Stromal cell of bone marrow (primary cell): ENCODE measurements around the gene TRPM3.

Experiments used
- DNase-seq: peaks from one replicate; pipeline ENCODE4 v3.0.0-alpha.2; 2012; ENCODE audit warnings: low read depth

Gene TRPM3

DNA sequence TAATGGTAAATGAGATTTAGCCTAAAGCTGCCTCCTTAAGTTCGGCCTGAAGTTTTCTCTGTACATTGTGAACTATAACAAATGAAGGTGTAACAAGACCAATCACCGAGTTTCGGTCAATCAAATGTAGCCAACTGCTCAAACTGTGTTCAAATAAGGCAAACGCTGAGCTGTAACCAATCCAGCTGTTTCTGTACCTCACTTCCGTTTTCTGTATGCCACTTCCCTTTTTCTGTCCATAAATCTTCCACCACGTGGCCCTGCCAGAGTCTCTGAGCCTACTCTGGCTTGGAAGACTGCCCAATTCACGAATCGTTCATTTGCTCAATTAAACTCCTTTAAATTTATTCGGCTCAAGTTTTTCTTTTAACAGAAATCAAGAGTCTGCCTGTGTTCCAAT lies 513.5 kb downstream of the TRPM3 start:
- no peak for DNase-seq

DNA sequence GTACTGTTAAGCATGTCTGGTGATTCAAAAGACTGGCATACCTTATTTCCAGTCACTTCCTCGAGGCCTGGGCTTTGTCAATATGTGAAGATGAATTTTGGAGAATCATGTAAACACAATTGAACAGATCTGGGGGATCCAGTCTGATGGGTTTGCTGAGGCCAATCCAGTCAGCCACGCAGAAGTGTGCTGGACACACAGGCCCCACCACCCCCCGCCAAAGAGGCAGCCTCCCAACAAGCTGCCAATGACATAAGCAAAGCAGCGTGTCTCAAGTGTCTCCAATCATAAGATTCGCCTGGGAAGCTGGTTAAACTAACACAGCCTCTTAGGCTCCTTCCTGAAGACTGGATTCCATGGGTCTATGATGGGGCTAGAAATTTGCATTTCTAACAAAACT lies 514.1 kb downstream of the TRPM3 start:
- no peak for DNase-seq

DNA sequence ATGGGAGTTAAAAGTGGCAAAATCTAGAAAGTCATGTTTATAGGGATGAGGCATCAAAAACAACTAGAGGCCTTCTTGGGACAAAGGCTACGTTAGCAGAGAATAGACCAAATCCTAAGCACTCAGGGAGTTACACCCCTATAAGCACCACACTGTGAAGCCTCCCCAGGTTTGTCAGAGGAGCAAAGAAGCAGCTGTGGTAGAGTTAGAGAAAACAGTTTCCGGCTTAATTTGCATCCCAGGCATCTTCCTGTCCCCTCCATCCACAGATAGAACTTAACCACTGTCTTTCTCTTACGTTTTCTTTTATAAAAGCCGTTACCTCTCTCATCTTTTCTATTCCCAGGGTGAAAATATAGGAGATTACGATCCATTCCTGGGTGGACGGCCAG lies 518.4 kb downstream of the TRPM3 start:
- no peak for DNase-seq

DNA sequence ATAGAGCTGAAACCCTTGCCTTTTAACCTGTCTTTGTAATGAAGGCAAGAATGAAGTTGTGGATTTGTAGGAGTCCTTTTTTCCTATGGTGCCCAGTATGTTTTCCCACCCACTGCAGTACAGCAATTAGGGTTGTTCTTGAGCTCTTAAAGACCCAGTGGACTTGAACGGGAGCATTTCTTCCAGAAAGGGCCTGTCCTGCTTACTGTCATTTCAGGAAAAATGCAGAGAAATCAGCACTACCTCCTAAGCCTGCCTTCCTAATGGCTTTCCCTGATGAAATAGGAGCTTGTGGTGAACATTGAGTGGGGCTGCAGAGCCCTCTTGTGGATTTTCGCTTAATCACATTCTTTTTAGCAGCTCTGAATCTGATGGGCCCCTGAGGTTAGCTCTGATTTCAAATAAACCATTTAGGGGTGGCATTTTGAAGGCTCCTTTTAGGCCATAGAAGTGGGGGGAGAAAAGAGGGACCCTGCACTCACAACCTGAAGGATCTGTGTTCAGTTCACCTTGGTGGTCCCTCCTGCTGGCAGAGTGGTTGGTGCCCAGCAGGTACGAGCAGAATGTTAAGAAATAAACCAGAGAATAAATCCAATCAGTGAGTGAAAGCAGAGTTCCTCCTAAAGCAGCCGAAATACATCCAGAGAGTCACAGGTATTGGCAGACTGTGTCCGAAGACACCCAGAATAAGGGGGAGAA lies 519.0 kb downstream of the TRPM3 start:
- peak; percentile 80 for DNase-seq

DNA sequence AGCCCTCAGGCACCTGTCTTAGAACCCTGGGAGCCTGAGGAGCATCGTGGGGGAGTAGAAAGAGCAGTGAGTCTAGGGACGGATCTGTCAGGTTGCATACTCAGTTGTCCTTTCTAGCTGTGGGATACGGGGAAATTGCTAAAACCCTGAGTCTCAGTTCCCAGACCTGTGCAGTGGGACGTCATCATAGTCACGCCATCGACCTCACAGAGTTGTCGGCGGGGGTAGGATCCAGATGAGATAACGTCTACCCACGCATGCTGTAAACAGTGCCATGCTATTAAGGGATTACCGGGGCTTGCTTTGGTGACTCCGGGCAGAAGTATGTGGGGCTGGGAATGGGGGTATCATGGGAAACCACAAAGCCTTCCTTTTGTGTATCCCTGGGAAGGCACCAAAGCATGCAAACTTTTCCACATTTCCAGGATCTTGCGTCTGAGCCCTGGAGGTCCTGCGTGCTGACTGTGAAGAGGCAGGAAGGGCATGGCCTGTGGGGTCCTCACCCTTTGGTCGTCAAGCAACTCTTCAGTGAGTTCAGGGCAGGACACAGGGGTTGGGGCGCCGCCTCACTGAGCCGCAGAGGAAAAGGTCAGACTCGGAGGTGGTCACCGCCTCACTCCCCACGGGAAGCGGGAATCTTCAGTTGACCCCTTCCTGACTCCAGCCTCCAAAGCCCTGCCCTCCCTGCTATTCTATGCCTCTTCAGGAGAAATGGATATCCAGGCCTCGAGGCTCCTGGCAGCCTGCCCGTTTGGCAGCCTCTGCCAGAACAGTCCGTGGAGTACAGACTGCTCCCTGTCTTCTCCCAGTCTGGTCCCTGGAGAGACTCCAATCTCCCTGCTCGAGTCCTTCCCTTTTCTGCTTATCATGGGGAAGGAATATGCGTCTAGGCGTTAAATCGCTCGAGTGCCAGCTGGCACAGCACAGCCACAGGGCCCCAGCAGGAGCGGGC lies 520.1 kb downstream of the TRPM3 start:
- peak; percentile 96 for DNase-seq

DNA sequence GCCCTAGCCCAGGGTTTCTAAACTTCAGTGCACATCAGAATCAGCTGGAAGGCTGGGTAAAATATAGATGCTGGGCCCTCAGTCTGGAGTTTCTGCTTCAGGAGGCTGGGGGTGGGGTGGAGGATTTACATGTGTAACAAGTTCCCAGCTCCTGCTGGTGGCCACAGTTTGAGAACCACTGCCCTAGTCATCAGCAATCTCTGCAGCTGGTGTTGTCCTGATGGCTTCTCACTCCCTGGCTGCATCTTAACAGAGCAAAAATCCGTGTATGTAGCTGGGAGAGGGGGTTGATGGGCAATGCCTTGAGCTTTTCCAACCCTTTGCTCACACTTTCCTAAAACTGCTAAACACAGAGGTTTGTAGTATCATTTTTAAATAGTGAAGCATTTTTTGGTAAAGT lies 520.9 kb downstream of the TRPM3 start:
- DNase-seq, result no peak

DNA sequence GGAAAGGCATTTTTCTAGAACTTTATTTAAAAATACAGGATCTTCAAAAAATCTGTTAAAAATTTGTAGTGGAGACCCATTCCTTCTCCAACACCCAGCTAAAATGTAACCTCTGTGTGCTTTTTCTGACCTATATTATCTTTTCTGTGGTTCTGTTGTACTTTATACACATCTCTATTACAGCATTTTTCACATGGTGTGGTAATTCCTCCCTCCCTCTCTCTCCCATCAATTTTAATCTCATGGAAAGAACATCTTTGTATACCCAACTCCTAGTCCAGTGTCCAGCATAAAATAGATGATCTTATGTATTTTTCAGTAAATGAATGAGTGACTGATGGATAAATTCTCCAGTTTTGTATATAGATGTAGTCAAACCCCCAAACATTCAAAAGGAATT lies 523.5 kb downstream of the TRPM3 start:
- DNase-seq, result no peak

DNA sequence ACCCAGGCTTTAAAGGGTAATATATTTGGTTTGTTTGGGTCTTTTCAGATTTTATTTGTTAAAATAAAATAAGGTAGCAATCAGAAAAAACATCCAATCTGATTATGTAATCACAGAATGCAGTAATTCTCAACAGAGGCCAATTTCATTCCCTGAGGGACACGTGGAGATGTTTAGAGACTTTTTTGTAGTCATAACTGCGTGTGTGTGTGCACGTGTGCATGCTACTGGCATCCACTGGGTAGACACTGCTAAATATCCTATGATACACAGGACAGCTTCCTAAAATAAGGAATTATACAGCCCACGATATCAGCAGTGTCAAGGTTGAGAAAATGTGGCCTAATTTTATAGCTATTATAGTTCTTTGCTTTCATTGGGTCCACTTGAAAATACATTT lies 526.2 kb downstream of the TRPM3 start:
- no peak for DNase-seq

DNA sequence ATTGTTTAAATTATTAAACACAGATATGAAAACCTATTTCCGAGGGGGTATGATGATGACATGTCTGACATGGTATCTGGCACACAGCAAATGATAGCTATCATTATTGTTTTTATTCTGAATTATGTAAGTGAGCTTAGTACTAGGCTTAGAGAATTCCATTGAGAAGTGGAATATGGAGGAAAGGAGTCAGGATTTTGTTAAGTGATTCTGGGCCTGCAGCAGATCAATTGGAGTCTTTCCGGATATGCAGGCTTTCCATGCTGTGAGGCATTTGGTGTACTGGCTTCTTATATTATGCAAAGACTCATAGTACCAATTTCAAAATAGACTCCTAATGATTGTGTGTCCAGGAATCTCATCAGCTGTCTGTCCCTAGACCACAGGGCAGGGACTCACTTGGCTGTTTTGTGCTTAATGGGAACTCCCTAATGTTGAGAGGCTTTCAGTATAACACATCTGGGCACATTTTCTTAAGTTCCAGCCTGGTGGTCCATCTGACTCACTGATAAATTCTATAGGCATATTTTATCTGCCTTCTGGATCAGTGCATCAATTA lies 527.0 kb downstream of the TRPM3 start:
- no peak for DNase-seq

DNA sequence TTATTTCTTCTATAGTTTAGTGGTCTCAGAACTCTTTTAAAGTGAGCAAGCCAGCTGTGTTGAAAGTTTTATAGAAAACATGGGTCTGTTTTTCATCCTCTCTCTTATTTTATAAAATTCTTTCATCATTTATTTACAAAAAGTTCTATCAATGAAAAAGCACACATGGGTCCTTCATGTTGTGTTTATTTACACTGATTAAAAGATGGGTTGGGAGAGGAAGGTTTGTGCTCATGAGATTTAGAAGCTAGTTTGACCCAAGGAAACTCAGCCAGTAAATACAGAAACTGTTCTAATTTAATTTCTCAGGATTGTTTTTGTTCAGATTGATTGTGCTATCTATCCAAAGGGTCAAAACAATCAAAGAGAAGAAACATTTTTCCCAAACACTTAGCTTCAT lies 528.2 kb downstream of the TRPM3 start:
- no peak for DNase-seq

DNA sequence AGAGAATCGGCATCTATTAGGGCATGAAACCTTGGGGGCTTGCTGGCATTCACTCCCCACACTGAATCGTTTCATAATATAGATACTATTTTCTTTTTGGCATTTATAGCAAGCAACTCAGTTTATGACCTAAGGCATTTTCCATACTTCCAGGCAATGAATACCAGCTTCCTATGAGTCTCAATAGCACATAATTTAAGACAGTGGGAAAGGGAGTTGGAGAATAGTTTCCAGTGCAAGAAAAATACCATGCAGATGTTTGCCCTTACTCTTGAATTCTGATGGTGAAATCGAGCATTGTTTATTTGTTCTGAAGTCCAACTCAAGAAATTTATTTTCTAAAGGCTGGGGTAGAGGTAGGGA lies 531.1 kb downstream of the TRPM3 start:
- DNase-seq, result peak; percentile 68

DNA sequence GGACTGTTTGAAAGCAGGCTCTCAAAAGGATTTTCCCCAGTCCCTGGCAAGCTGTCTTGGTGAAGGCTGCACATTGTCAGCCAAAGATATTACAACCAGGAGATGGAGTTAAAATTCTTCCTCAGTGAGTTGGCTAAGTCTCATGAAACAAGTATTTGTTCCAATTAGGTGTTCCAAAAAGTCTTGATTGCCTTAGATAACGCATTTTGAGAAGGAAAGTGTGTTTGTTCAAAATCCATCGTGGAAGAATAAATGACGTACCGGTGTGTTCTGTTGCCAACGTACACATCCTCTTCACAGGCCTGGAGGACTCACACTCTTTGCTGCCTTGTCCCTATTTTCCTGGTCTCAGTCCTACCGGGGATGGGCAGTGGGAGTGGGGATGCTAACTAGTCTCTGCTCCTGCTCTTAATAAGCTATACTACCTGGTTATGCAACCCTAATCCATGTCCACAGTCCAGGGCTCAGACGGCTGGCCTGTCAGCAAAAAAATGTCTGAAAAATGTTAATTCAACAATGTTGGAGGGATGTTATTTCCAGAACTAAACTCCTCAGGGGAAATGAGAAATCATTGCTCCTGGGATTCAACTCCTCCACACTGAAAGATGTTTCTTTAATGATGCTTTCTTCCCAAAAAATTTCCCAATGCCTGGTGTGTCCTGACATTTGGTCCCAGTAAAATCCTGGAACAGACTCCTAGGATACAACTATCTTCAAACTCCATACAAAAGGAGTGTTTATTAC lies 531.7 kb downstream of the TRPM3 start:
- peak; percentile 95 for DNase-seq

DNA sequence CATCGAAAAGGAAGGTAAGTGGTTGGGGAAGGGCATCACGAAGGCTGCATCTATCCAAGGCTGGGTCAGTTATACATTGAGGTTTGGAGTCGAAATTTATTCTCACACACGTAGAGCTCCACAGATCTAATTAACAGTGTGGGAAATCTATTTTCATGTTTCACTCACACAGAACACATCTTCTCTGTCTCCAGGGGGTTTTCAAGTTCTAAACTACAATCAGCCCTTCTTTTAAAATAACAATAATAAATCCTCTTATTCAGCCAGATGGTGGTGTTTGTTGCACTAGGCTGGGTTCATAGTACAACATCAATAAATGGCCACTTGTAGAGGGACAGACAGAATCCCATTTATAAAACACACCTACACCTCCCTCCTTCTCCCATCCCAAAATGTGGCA lies 532.4 kb downstream of the TRPM3 start:
- DNase-seq, result no peak

DNA sequence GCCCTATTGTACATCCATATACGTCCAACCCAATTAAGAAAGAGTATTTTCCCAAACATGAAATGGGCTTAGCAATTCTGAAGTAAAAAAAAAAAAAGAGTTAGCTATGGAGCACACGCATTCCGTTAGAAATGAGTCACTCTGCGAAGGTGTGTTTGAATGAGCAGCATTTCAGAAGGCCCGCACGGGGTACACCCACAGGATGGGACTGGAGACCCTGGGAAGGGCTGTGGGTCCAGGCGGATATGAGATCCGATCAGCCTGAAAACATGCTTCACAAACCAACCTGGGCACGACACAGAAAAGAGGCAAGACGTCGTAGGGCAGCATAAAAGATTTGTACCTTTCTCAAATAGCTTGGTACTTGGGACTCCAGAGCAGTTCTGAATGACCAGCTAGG lies 533.0 kb downstream of the TRPM3 start:
- no peak for DNase-seq

DNA sequence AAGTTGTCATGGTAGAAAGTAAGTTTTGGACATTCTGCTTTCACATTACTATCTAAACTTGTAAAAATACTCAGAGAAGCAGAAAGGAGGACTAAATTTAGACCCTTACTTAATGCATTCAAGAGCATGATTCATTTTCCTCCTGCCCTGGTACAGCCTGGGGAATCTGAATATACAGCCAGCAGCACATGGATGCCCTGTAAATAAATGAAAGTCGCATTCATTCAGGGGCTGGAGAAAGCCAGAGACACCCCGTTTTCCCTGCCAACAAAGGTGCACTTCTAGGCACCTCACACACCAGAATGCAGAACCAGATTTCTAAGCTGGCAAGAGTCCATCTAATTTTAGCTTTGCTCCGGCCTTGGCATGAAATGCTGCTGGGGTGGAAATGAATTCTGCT lies 534.2 kb downstream of the TRPM3 start:
- DNase-seq, result peak; percentile 82

DNA sequence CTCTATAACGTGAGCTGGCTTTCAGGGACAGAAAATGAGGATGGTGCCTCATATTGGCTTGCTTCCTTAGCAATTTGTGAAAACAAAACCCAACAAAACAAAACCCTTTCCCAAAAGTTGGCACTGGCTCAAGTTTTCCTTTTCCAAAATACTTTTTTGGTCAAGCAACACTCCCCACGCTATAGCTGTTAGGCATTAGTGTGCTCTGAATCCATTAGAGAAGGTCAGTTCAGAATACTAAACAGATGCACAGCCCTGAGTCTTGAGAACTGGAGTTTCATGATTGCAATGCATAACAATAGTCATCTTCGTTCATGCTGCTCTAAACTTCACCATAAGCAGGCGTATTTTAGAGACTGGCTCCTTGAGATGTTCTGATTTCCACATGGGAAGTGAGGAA lies 534.9 kb downstream of the TRPM3 start:
- DNase-seq, result no peak

DNA sequence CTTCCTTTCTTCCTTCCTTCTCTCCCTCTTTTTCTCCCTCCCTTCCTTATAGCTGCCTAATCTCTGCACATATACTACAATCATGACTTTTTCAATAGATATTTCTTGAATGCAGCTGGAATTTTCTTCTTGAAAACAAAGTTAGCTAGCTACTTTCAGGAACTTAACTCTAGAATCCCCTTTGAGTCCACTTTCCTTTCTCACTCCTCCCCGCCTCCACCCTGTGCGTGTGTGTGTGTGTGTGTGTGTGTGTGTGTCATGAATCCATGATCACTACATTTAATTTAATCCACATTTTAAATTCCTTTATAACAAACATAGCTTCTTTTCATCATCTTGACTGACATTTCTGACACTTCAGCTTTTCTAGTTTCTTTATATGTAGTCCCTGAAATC lies 539.5 kb downstream of the TRPM3 start:
- no peak for DNase-seq

DNA sequence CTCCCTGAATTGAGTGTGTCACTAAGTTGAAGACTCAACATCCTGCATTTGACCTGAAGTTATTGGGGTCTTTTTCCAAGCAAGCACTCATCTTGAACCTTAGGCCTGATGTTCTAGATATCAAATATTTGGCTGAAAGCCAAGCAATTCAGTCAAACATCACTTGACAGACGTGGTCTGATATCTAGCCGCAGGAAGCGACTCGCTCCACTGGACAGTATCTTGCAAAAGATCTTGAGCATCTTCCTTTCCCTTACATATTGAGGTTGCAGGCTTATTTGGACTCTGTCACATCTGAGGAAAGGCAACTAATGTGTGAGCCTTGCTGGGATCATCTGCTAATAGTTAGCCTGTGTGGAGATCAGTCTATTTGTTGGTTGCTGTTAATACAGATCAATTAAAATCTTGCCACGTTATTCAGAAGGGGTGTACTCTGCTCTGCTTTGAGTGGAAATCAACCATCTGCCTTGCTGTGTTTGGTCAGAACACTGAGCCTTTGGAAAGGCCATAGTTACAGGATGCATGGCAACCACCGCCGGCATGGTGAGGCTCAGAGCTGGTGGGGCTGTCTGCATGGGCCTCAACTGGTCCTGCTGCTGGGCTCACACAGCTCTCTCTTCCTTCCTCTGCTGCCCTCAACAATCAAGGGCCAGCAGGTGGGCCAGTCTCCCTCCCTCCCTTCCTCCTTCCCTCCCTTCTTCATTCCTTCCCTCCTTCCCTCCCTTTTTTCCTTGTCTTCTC lies 540.0 kb downstream of the TRPM3 start:
- no peak for DNase-seq

DNA sequence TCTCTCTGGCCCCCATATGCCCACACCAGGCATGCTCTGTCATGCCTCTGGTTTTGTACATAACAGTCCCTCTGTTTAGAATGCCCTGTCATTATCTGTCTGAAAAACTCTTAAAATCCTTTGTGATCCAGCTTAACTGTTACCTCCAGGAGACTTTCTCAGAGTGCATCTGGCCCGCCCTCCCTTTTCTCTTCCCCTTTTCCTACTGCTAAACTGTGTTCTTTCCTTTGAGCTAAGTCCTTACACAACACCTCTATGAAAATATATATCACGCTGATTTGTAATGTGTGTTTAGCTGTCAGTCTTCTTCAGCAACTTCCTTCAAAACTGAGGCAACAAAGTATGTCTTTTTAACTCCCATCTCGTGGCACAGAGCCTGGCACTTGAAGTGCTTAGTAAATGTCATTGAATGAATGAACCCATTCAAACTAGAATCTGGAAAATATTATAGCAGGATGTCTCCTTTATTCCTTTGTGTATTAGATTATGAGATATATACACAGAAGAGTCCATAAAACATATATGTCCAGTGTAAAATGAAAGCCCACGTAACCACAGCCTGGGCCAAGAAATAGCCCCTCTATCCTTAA lies 540.7 kb downstream of the TRPM3 start:
- no peak for DNase-seq

DNA sequence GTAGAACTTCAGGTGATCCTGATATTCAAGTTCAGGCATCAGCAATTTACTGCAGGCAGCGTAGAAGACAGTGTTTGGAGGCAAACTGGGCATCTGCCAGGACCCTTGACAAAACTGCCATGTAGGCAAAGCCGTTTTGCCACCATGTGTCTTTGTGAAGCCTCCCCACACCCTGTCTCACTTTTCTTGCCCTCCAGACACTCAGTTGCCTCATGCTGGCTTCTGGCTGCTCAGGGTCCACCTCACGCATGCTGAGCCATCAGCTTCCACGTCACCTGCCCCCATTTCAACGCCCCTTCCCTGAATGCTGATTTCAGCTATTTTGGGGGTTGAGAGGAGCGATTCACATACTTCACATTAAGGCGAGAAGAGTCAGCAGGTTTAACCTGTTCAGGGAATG lies 541.7 kb downstream of the TRPM3 start:
- DNase-seq, result no peak

DNA sequence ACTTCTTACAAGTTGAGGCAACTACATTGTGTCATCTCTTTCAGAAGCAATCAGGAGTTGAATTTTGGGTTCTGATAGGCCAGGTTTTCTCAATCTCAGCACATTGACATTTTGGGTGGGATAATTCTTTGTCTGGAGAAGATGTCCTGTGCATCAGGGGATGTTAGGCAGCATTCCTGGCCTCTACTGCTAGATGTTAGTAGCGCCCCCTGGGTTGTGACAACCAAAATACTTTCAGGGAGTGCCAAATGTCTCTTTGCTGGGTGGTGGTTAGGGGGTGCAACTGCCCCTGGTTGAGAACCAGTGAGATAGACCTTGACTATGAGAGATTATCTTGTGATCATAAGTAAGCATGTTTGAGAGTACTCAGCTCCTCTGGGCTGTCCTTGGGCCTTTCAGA lies 542.7 kb downstream of the TRPM3 start:
- DNase-seq, result no peak
